H1 (cell line): ENCODE data around the gene IRF7.

Source experiments
- CTCF ChIP-seq, 3 experiments: IDR thresholded peaks; 1 replicate in 2 of 3; 2 replicates in 1 of 3; pipeline versions ENCODE4 v1.5.1 to v1.6.1; 2011; ENCODE audit warnings: low read length in 3 of 3, mild to moderate bottlenecking in 3 of 3, inconsistent platforms in 2 of 3, low read depth in 1 of 3, moderate library complexity in 1 of 3; ENCODE audit not compliant: insufficient read depth in 1 of 3; ENCODE audit errors: control extremely low read depth in 1 of 3
- HDAC6 ChIP-seq: IDR thresholded peaks from one replicate; pipeline ENCODE4 v1.7.1; 2012; ENCODE audit warnings: low read depth, mild to moderate bottlenecking, inconsistent platforms, low read length, moderate library complexity
- JUN ChIP-seq: IDR thresholded peaks from 2 replicates; pipeline ENCODE4 v1.6.1; 2011; ENCODE audit warnings: low read depth, mild to moderate bottlenecking, improper control_type of control experiment, low read length
- SP2 ChIP-seq: IDR thresholded peaks from 2 replicates; pipeline ENCODE4 v1.6.1; 2012; ENCODE audit warnings: mild to moderate bottlenecking, low read length, inconsistent platforms
- SRF ChIP-seq: IDR thresholded peaks from 2 replicates; pipeline ENCODE4 v1.6.1; 2011; ENCODE audit warnings: mild to moderate bottlenecking, low read depth, low read length, moderate library complexity
- TAF1 ChIP-seq: IDR thresholded peaks from 2 replicates; pipeline ENCODE4 v1.6.1; 2011; ENCODE audit warnings: mild to moderate bottlenecking, low read depth, low read length
- ZNF274 ChIP-seq: IDR thresholded peaks from 2 replicates; pipeline ENCODE4 v1.7.0; 2012; ENCODE audit warnings: low read length, borderline replicate concordance; ENCODE audit errors: extremely low read depth

GRCh38 chr11:617912-618682, 2.3 kb upstream of the IRF7 start:
- TF ChIP-seq HDAC6: no peak
- TF ChIP-seq CTCF (IDR thresholded peaks at IDR 0.05; ENCODE audit: control extremely low read depth in 1 of 3, insufficient read depth in 1 of 3, low read depth in 1 of 3, low read length in 3 of 3): no peak
- TF ChIP-seq ZNF274: no peak
- no peak for TF ChIP-seq SP2
- no peak for TF ChIP-seq TAF1
- TF ChIP-seq SRF: no peak
- no peak for TF ChIP-seq JUN
